Head of caudate nucleus (tissue), 42 donors: ENCODE data around the gene CCDC27.

Experiments used
- DNase-seq, 42 donors: peaks; one replicate each; pipeline versions ENCODE4 v3.0.0 to v3.0.0-alpha.2; 2020 to 2021; ENCODE audit warnings: mixed read lengths in 7 of 42
- intact Hi-C: fragments of 100-400 bp; cut with DNase I; formaldehyde crosslinking; loops from one replicate; pipeline ENCODE4 v1.15.0; 2022

The CCDC27 gene

DNA sequence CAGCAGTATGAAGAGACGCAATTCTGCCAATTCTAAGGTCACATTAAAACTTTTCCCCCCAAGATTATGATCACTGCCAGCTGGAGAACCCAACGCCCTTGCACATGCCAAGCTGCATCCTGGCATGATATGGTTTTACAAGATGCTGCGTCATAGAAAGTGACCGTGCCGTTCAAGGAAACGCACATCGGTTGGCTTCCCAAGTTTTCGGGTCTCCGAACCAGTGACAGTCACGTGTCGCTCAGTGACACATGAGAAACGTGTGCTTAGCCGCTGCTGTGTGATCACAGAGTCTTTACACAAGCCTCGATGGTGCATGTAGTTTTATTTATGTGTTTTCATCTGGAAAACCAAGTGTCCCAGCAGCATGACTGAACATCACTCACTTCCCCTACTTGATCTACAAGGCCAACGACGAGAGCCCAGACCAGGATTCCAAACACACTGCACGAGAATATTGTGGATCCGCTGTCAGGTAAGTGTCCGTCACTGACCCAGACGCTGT, 27.7 kb downstream of the CCDC27 start:
- no peak for DNase-seq
- intact Hi-C loops, result no loop called here

DNA sequence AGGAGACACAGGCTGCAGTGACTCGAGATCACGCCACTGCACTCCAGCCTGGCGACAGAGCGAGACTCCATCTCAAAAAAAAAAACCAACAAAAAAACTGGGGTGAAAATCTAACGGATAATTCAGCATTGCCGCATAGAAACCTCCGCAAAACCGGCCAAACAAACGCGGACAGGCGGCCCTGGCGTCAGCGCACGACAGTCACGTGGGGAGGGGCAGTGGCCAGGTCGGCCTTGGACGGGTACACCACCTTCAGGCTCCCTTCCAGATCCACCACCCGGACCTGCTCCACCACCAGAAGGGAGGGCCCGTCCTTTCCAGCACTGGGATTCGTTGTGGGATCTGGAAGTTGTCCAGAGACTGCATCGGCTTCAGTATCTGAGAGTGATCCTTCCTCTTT, 28.7 kb downstream of the CCDC27 start:
- no peak for DNase-seq
- intact Hi-C loops, result no loop called here

DNA sequence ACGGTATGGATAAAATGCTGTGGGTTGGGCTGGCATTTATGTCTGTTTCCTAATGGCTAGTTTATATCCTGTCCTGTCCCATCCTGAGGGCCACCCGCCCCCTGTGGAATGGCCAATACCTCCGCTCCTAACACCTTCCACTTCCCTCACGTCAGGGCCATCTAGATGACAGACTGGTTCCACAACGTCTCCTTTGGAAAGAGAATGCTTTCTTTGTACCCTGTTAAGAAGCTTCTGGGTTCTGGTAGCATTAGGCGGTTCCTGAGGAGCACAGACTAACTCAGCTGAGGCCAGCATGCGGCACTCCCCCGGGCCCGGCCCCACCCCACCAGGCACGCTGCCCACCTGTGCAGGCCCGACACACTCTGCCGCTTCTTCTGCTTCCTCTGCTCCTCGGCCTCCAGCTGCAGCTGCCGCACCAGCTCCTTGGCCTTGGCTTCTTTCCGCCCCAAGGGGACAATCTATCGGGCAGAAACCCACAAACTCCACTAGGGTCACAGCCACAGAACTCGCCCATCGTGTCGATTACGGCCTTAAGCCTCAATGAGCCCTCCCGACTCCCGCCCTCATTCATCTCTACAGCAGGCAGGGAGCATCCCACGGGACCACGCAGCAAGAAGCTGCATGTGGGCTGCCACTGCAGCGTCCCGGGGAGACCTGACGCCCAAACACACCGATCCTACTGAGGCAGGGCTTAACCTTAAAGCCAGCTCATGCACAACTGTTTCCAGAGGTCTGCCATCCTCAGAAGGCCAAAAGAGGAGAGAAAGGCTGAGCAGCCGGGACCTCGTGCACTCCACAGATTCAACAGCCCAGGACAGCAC, 31.6 kb downstream of the CCDC27 start:
- intact Hi-C loops, result no loop called here
- DNase-seq, result peak in 22 of 42 donors; percentile 39 to 77 (median 57)

DNA sequence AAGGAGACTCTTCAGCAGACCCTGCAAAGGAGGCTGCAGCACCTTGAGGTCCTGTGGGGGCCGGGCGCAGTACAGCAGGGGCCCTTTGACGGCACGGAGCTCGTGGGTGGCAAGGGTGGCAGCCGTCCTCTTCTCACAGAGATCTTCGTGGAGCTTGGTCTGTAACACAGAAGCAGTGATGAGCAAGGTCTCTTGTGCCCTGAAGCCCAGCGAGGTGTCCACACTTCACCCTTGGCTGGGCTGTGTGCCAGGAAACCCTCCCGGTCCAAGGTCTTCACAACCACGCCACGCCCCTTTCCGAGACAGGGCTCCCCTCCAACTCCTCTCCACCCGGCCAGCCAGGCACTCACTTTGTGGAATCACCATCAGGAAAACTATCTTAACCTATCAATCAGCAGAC, 32.8 kb downstream of the CCDC27 start:
- intact Hi-C loops, result no loop called here
- no peak for DNase-seq

DNA sequence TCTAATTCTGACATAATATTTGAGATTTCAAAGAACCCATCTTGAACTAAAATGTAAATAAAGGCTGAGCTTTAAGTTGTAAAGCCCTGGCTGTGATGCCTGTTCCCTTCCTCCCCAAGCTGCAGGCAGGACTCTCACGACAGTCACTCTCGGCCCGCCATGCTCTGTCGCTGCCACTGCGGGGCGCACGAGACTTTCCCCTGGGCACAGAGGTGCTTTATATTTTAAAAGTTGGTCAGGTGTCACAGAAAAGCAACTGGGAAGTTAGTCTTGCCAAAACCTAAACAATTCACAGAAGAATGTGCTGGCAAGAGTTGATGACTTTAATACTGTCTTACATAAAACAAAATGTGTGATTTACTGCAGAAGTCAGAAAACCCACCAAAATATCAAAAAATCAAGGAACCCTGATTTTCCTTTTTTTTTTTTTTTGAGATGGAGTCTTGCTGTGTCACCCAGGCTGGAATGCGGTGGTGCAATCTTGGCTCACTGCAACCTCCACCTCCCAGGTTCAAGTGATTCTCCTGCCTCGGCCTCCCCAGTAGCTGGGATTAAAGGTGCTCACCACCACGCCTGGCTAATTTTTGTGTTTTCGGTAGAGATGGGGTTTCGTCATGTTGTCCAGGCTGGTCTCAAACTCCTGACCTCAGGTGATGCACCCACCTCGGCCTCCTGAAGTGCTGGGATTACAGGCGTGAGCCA, 33.4 kb downstream of the CCDC27 start:
- intact Hi-C loops, result no loop called here
- peak in 6 of 42 donors; percentile 37 to 60 (median 54) for DNase-seq

DNA sequence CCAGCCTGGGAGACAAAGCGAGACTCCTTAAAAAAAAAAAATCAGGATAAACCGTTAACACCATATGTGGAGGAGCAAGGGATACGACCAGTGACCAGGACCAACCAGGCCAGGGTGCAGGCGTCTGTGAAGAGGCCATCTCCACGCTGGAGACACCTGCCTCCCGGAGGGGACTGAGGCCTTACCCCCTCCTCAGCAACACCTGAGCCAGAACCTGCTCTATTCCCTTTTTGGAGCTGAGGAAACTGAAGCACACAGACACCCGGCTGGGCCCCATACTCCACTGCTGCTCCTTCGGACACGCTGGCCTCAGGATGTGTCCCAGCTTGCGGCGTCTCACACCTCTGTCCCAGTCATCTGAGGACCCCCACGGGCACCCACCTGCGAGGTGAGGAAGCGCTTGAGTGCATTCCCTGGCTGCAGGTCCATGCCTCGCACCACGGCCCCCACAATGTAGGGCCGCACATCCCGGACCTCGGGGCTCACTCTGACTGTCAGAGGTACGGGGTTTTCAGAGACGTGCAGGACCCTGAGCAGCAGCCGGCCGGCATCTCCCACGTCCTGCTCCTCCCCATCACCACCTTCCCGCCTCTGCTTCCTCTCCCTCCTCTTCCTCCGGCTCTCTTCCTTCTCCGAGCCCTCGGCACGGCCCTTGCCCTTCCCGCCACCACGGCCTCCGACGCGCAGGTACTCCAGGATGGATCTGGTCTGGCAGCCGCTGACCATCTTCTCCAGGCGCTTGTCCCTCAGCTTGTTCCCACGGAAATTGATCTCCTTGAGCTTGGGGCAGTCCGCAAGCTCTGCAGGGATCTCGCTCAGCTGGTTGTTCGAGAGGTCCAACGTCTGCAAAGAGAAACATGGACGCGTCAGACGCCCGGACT, 34.5 kb downstream of the CCDC27 start:
- intact Hi-C loops, result no loop called here
- no peak for DNase-seq

DNA sequence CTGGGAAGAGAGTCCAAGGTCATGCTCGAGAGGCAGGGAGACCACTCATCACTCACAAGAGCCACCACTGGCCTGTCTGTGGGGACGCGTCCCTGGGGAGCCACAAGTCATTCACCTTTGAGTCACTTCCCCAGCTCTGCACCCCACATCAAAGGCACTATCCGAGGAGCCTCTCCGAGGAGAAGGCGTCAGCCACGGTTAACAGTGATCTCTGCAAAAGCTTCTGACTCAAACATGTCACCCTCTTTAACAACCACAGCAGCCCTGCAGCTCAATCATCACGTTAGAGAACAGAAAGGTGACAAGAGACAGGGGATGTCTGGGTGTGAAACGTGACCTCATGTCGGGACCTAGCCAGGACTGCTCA, 35.1 kb downstream of the CCDC27 start:
- DNase-seq, result peak in 10 of 42 donors; percentile 45 to 66 (median 52)
- intact Hi-C loops, result no loop called here

DNA sequence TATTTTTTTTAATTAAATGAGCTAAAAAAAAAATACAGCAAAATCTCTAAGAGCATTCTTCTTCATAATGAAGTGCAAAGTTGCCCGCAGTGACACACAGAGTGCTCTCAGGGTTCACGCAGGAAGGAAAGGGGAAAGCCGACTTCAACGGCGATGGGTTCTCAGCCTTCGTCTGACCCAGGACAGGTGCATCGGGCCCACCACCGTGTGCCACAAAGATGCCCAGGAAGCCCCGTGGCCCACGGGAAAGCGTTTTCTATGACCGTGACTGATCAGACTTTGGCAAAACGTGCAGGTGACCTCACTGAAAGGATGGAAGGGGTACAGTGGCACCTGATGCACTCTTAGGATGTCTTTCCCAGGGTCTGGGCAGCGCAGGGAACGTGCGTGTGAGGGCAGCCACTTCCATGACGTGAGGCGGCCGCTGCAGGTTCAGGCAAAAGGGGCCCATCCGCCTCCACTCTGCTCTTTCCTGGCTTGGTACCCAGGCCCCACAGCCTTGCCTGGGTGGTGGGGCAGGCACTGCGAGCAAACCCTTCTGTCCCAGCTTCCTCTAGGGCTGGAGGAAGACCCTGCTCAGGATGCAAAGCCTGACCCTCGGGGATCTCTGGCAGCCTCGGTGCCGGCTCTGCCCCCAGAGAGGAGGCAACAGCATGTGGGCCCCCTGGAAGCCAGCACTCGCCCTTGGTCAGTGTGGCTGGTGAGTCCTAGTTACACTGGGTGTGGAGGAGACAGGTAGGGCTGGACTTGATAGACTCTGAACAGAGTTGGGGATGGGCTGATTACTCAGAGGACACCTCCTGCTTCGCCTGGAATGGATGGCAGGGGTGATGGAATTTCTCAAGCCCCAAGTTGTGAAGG, 35.7 kb downstream of the CCDC27 start:
- no peak for DNase-seq

DNA sequence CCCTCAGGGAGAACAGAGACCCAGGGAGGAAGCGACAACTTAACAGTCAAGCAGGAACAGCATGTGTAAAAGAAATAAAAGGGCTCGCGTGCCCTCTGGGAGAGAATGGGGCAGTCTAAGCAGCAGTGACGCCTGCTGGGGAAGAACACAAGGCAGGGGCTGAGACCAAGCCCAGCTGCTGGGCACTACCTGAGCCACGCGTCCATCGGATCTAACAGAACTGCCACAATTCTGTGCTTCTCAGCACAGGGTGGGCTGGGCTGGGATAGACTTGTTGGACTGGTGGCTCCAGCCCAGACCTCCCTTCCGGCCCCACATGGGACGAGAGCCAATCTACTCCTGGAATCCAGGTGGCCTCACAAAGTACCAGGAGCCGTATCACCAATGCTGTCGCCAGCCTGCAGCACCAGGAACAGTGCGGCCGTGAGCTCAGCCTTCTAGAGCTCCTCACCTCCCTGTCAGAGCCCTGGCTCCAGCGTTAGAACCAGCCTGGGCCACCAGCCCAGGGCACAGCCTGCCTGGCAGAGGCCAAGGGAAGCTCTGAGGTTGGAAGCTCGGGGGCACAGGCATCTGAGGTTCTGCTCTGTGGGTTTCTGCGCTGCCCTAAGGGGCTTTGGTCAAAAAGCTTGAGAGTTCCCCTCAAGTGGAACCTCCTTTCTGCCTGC, 36.6 kb downstream of the CCDC27 start:
- intact Hi-C loops, result no loop called here
- DNase-seq, result no peak

More for the DNA sequence above, 35.7 kb downstream of the CCDC27 start:
- intact Hi-C loops, result no loop called here

DNA sequence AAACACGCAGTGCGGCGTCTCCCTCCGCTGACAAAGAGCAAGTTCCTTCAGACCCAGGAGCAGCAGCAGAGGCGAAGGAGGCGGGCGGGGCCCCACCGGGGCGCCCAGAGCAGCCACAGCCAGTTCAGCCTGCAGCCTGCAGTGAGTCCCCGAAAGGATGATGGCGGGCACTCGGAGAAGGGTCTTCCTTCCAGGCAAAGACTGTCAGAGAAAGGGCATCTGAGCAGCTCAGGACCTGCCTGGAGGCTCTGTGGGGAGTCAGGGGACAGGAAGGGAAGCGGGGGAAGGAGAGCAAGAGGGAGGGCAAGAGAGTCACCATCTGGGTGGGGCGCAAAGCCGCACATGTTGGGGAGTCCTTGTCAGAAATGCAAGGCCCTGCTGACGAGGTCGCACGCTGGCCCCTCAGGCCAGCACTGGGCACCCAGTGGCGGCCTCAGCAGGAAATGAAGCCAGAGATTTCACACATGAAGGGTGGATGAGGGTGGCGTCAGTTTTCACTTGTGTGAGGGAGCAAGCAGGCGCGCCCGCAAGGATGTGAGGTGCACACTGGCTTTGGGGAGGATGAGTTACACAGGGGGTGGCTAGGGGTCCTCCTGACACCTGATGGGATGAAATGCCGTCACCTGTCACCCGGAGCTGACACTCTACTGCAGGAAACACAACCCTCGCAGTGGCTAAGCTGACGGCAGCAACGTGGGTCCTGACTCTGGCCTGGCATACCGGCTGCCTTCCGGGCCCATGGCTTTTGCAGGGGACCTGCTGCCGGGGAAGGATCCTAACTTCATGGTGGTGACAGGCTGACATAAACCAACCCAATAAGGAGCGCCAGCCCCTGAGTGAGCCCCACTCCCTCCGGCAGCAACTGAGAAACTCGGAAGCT, 37.4 kb downstream of the CCDC27 start:
- DNase-seq, result no peak
- intact Hi-C loops, result no loop called here

DNA sequence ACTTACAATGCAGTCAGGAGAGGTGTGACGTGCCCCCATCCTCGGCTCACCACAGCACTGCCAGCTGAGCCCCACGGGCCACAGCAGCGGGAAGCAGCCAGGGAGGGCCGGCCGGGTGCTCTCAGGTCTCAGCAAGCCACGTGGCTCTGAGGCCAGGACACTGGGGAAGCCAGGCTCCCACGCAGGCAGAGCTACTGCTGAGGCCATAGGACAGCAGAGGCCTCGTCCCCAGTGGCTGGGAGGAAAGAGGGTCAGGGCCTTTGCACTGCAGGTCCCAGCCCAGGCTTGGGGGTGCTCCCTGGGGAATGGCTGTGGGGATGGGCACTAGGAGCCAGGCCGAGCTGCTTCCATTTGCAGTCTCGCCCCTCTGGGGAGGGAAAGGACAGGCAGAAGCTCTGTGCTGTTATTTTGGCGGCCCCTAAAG, 38.3 kb downstream of the CCDC27 start:
- DNase-seq, result no peak
- intact Hi-C loops, result no loop called here

DNA sequence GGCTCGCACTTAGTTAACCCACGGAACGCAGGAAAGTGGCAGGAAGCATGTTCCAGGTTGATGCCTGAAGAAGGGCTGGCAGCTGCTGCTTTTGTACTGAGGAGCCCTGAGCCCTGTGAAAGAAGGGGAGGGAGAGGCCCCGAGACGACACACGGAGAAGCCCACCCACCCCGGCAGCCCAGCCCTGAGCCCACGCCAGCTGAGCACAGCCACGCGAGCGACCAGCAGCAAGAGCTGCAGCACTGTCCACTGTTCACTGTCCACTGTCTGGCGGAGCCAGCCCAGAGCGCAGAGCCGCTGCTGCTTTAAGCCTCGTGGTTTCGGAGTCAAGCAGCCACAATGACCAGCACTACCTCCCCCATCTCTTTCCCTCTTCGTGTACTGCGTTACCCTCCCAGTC, 38.7 kb downstream of the CCDC27 start:
- DNase-seq, result no peak
- intact Hi-C loops, result no loop called here

DNA sequence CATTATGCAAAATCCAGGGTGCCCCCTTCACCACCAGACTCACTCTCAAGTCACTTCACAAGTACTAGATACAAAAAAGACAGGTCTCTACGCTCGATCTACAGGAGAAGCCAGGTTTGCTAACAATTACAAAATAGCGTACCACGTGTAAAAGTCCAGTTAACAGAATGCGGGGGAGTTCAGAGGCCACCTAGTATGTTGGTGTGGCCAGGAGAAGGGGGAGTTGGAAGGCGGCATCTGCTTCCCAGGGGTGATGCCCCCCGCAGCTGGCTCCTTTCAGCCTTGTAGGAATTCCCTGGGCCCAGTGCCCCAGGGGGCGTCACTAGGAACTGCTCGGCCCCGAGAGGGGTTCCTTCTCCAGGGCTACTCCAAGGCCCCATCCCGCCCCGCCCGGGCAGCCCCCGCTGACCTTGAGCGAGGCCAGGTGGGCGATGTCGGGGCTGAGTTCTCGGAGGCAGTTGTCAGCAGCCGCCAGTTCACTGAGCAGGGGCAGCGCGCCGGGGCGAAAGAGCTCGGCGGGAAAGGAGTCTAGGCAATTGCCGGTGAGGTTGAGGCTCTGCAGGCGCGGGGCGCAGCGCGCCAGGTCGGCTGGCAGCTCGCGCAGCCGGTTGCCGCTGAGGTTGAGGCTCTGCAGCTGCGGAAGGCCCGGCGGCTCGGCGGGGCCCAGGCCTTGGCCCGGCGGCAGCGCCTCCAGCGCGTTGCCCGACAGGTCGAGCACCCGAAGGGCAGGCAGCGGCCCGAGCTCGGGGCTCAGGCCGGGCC, 43.4 kb downstream of the CCDC27 start:
- intact Hi-C loops, result no loop called here

DNA sequence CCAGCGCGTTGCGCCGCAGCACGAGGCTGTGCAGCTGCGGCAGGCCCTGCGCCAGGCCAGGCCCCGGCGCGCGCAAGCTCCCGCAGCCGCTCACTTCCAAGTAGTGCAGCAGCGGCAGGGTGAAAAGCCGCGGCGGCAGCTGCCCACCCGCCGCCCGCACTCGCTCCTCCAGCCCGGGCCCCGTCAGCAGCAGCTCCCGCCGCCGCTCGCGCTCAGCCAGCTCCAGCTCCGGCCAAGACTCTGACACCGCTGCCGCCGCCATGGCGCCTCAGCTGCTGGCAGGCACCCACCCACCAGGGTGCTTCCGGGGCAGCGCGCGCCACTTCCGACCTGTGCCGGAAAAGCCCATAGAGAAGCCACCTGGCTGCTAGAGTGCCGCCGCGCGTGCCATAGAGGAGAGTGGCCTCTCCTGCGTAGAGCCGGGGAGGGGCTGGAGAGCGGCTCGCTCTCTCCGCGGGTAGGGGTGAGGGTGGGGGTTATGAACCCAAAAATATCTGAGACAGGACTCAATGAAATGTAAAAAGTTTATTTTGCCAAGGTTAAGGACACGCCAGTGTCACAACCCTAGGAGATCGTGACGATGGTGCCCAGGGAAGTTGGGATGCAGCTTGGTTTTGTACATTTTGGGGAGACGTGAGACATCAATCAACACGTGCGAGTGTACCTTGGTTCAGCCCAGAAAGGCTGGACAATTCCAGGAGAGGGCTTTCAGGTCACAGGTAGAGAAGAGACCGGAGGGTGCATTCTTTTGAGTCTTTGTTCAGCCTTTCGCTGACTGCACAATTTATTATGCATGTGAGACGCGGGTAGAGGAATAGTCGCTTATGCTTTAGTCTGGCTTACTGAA, 44.2 kb downstream of the CCDC27 start, which contains the start of gene LRRC47:
LRRC47 (minus strand) TSS at position 284 of the 847 bp plus-strand sequence; CDS start at position 262, 22 bp downstream.
- intact Hi-C loops, result no loop called here

More for the DNA sequence above, 43.4 kb downstream of the CCDC27 start:
- DNase-seq, result no peak

More for the DNA sequence above, 44.2 kb downstream of the CCDC27 start, which contains the start of gene LRRC47:
- DNase-seq, result peak; percentile 92 to 99 (median 96)
